Measurements from ENCODE around the gene MB21D2.

DNA sequence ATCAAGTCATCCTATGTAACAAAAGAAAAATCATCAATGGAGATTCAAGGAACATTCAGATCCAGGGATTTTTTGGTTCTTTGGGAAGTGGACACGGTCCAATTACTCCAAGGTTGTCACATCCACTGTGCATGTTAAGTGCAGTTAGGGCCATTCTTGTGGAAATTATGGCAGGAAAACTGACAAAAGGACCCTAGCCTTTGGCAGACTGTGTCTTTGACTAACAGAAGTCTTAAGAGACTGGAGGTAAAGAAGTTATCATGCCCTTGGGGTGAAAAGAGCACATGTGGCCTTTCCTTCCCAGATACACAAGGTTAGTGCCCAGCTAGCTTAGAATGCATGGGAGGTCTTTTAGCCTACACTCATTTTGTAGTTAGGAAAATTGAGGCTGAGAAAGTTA is 74.9 kb downstream of the MB21D2 start:
- TF ChIP-seq GATA2 (IDR thresholded peaks at IDR 0.05; ENCODE audit: low read depth, low read length) (no peak), GATA3 (IDR thresholded peaks at IDR 0.05; ENCODE audit: low read depth, low read length) (no peak)

Measured in SH-SY5Y (cell line).